Measurements from ENCODE around the gene HEG1. TPM values are rescaled to one million over a fixed set of nuclear protein-coding genes. Genes with fewer than 3 reads are reported as not detected.

Gene HEG1
- total RNA-seq, 1 donor from 2014 or later, result 14.4 TPM

DNA sequence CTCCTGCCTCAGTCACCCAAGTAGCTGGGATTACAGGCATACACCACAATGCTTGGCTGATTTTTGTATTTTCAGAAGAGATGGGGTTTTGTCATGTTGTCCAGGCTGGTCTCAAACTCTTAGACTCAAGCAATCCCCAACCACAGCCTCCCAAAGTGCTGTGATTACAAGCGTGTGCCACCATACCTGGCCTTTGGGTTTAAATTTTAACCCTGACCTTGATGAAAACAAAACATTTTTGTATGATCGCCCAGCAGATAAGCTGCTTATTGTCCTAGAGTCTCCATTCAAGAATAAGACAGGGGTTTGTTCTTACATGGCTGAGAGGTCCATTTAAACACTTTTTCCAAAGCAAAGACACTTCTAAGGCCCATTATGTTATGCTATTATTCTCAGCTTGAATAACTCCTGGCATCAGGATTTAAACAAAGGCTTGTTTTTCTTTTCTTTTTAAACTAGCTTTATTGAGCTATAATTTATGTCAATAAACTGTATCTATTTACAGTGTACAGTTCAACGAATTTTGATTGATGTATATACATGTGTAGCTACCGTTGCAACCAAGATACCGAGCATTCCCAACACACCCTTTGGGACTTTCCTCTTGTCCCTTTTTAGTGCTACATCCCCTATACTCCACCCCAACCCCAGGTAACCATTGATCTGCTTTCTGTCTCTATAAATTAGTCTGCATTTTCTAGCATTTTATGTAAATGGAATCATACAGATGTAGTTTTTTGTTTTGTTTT is 119.8 kb downstream of the HEG1 start:
- Mint-ChIP-seq H3K9me3 (peaks cover 8% of the 10 kb centered on the region), H3K27me3 (ENCODE audit: low read depth) (peaks cover 2% of the 10 kb centered on the region), H3K27ac (no peak overlapping the region), H3K4me1 (peaks cover 4% of the 10 kb centered on the region), H3K4me3 (no peak overlapping the region), H3K36me3 (no peaks in the 10 kb centered on the region)
- TF ChIP-seq CTCF (IDR thresholded peaks at IDR 0.05; ENCODE audit: unreplicated experiment), result no peak
- no peak for DNase-seq (ENCODE audit: low spot score in 2 of 2, unreplicated experiment in 2 of 2)

GRCh38 chr3:124935264-124935663 is 120.5 kb downstream of the HEG1 start:
- TF ChIP-seq CTCF (IDR thresholded peaks at IDR 0.05; ENCODE audit: unreplicated experiment), result no peak
- Mint-ChIP-seq H3K4me1 (peaks cover 7% of the 10 kb centered on the region), H3K4me3 (no peak overlapping the region), H3K36me3 (no peaks in the 10 kb centered on the region), H3K9me3 (peaks cover 8% of the 10 kb centered on the region), H3K27me3 (ENCODE audit: low read depth) (peaks cover 2% of the 10 kb centered on the region), H3K27ac (no peak overlapping the region)
- DNase-seq (ENCODE audit: low spot score in 2 of 2, unreplicated experiment in 2 of 2), result no peak

DNA sequence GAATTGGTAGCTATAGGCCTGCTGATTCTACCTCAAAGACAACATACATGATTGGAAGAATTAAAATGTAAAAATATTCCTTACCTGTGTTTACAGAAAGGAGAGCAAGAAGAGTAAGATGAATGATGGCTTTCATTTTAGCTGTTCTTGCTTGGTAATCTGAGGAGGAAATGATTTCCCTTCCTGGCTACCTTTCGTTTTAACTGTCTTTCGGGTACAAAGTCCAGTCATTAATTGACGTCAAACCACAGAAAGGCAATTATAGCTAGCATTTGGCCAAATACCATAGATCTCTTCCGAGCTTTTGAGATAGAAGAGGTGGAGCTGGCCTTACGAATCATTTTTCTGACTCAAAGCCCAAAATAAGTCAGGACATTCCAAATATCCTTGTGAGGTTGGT is 121.2 kb downstream of the HEG1 start, which contains the start of gene MUC13:
Gene MUC13 (minus strand): TSS at position 175 of the 400 bp plus-strand sequence. CDS start 39 bp downstream, at position 136.
- Mint-ChIP-seq H3K36me3 (no peaks in the 10 kb centered on the region), H3K4me1 (peaks cover 13% of the 10 kb centered on the region), H3K27ac (no peak within 1 kb of the TSS), H3K9me3 (peaks cover 8% of the 10 kb centered on the region), H3K4me3 (no peak within 1 kb of the TSS), H3K27me3 (ENCODE audit: low read depth) (peaks cover 2% of the 10 kb centered on the region)
- TF ChIP-seq CTCF (IDR thresholded peaks at IDR 0.05; ENCODE audit: unreplicated experiment), result no peak
- no peak for DNase-seq (ENCODE audit: low spot score in 2 of 2, unreplicated experiment in 2 of 2)

GRCh38 chr3:124928333-124929202 is 127.2 kb downstream of the HEG1 start:
- Mint-ChIP-seq H3K36me3 (no peaks in the 10 kb centered on the region), H3K27me3 (ENCODE audit: low read depth) (peaks cover 33% of the 10 kb centered on the region)
- peak in 1 of 2 experiments; percentile 48 for DNase-seq (ENCODE audit: low spot score in 2 of 2, unreplicated experiment in 2 of 2)

DNA sequence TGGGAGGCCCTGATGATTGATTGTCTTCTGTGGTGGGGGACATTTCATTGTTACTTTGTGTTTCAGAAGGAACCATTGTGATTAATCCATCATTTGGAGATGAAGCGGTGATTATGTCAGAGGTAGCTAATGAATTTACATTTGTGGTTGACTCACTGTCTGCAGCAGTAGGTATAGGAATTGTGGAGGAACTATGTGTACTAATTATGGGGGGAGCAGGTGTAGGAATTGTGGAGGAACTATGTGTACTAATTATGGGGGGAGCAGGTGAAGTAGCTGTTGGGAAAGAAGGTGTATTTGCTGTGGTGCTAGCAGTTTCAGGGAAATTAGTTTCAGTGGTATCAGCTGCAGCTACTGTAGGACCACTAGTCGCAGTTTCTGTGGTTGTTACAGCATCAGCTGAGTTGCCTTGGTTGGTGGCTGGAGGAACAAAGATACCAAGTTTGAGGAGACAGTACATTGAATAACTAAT is 128.2 kb downstream of the HEG1 start:
- Mint-ChIP-seq H3K4me3 (no peak overlapping the region), H3K9me3 (no peaks in the 10 kb centered on the region), H3K4me1 (peaks cover 17% of the 10 kb centered on the region), H3K27ac (no peak overlapping the region), H3K36me3 (no peaks in the 10 kb centered on the region), H3K27me3 (ENCODE audit: low read depth) (peaks cover 37% of the 10 kb centered on the region)
- TF ChIP-seq CTCF (IDR thresholded peaks at IDR 0.05; ENCODE audit: unreplicated experiment), result no peak
- no peak for DNase-seq (ENCODE audit: low spot score in 2 of 2, unreplicated experiment in 2 of 2)

More at GRCh38 chr3:124928333-124929202, 127.2 kb downstream of the HEG1 start:
- Mint-ChIP-seq H3K9me3 (no peaks in the 10 kb centered on the region), H3K4me3 (no peak overlapping the region), H3K27ac (no peak overlapping the region), H3K4me1 (peaks cover 17% of the 10 kb centered on the region)
- TF ChIP-seq CTCF (IDR thresholded peaks at IDR 0.05; ENCODE audit: unreplicated experiment), result peak; percentile 60
